GM21717 (cell line): ENCODE results near the gene OOSP1.
"Not testable (repeated sequence)": the region's sequence is repeated elsewhere in the genome, so short reads cannot be mapped to it uniquely, and the experiment has no call there.

Source experiments
- ATAC-seq: cut with Tn5 transposase; IDR thresholded peaks from one replicate; pipeline ENCODE4 v1.9.1; 2021; ENCODE audit warnings: mild to moderate bottlenecking, moderate library complexity; ENCODE audit not compliant: unreplicated experiment

Gene OOSP1, protein sequence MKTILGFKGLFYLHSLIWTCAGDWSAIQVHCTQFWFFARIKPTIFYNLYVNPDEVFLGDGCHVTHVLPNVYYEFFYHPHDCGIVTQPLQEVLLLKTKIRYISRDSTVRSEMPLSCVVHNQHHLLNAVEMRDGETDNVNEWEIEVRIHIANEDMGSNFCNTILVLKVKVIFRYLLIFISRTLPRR

DNA sequence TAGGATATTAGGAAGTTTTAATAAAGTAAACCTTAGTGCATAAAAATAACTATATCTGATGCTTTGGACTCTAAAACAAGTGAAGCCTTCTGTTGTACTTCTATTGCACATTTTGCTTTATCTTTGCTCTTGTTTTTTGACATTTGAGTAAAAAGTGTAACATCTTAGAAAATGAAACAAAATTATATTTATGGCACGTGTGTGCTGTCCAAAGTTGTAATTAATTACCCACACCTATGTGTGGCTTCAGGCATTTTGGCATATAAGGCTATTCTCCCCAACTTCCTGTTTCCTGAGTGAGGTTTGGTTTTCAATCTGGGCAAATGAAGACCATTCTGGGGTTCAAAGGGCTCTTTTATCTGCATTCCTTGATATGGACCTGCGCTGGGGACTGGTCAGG lies at the start of gene OOSP1:
Gene OOSP1, plus strand, starts transcription at position 301 of the 400 bp plus-strand sequence. Its CDS starts 23 bp downstream, at position 324.
- ATAC-seq: no peak

DNA sequence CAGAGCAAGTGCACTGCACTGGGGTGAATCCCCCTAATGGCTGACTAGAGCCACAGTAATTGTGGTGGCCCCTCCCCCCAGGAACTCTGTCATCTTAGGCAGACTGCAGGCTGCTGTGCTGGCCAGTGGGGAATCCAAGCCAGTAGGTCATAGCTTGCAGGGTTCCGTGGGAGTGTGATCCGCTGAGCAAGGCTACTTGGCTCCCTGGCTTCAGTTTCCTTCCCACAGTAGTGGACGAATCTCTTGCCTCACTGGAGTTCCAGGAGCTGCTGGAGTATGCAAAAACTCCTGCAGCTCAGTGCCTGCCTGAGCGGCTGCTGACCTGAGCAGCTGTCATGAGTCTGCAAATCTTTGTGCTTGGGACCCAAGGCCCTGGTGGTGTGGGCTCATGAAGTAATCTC lies 46.5 kb upstream of the OOSP1 start:
- no peak for ATAC-seq

DNA sequence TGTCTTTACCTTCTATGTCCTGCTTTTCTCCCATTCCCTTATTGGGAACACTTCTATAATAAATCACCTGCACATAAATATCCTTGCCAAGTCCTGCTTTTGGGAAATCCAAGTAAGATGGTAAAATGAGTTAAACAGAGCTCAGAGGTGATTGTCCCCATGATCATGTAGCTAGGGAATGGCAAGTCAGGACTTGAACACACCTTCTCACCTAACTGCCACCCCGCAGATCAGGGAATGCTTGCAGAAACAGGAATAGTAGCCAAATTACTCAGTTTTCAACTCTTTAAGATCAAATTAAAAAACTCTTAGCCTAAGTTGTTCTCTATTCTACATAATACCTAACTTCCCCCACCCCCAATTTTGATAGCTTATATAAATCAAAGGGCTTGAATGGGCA lies 43.6 kb upstream of the OOSP1 start:
- ATAC-seq: no peak

DNA sequence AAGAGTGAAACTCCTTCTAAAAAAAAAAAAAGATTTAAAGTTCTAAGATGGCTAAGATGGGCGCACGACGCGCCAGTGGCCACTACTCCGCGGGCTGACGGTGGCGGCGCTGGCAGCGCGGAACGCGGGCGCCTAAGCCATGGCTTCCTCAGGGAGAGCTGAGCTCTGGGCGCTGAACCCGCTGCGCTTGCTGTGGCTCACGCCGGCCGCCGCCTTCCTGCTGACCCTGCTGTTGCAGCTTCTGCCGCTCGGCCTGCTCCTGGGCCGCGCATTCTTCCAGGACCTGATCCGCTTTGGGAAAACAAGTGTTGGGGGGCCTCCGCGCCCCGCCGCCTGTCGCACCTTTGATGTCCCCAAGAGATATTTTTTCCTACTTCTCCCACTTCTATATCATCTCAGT lies 40.2 kb upstream of the OOSP1 start:
- ATAC-seq: no peak

DNA sequence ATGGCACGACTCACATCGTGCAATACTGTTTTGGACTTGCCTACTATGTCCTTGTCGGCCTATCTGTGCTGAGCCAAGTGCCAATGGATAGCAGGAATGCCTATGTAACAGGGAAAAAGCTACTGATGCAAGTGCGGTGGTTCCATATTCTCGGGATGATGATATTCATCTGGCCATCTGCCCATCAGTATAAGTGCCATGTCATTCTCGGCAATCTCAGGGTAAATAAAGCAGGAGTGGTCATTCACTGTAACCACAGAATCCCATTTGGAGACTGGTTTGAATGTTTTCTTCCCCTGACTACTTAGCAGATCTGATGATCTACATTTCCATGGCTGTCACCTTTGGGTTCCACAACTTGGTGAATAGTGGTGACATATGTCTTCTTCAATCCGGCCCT lies 39.6 kb upstream of the OOSP1 start:
- no peak for ATAC-seq

DNA sequence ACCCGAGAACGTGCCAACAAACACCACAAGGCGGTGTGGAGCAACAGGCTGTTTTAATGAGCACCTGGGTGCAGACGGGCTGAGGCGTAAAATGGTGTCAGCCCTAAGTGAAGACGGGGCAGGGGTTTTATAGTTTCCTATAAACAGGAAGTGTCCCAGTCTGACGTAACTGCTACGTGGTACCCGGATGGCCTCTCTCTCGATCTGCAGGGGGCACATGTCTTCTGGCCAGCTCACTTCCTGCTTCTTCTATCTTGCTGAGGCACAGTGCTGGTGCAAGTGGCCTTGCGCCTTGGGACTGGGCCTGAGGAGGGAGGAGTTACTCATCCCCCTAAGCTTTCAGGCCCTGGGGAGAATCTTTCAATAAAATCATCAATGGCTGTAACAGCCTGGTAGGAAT lies 38.7 kb upstream of the OOSP1 start:
- no peak for ATAC-seq

DNA sequence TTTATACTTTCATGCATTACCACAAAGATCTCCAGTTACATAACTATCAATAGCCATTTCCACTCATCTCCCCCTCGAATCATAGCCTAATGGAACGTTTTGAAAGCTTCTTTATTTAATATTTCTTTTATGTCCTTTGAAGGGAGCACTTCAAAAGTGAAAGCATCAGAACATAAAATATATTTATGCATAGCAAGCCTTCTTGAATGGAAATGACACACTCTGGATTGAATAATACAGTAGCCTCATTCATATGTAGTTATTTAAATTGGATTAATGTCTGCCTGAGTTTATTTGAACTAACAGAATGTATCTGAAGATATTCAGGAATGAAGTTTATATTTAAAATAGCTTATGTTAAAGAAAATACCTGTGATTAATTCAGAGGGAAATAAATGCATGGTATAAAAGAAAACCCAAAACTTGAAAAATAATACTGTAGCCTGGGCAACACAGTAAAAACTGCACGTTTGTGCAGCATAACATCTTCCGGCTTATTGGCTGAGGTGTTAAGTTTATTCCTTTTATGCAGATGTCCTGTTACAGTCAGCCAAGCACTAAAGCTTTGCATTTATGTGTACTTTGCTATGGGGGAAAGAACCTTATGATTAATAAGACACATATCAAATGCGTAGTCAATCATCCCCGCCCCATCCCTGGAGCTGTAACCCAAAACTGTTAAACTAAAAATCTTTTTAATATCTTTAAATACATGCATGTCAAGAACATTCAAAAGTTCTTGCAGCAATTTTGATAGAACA lies 37.7 kb upstream of the OOSP1 start:
- ATAC-seq: no peak

DNA sequence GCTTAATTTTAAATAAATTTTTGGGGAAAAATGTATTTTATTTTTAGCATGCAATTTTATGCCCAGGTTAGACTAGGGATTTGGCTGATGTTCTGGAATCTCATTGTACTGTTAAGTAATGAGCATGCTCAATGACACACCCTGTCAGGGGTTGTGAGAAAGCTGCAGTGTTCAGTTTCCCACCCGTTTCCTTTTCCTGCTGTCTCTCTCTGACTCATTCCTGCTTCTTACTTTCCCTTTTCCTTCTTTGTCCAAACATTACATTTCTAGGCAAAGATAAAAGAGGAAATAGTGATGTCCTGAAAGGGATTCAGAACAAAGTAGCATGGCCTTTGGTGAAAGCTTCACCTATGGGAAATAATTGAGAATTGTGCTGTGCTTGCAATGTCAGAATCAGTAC lies 36.9 kb upstream of the OOSP1 start:
- no peak for ATAC-seq

DNA sequence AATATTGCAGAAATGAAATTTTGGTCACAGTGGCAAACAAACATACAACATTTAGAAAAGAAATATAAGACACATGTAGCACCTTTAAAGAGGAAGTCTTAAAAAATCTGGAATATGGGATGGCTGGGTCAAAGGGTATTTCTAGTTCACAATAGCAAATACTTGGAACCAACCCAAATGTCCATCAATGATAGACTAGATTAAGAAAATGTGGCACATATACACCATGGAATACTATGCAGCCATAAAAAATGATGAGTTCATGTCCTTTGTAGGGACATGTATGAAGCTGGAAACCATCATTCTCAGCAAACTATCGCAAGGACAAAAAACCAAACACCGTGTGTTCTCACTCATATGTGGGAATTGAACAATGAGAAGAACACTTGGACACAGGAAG lies 34.7 kb upstream of the OOSP1 start:
- ATAC-seq: not testable (repeated sequence)

DNA sequence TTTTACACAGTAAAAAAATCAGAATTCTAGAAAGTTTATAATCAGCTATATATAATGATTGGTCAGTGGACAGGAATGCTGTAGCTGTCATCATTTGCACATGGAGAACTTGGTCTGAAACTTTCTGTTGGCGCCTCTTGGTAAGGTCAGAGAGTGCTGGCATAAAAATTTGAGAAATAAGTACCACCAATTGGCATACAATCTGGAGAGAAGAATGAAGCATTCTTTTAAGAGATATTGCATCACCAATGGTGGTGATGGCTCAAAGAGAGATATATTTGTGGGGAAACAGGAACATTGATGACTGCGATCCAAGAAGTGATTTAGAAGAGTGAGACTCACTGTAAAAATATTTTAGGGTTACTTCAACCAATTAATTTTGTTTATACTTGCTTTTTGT lies 19.8 kb upstream of the OOSP1 start:
- no peak for ATAC-seq

DNA sequence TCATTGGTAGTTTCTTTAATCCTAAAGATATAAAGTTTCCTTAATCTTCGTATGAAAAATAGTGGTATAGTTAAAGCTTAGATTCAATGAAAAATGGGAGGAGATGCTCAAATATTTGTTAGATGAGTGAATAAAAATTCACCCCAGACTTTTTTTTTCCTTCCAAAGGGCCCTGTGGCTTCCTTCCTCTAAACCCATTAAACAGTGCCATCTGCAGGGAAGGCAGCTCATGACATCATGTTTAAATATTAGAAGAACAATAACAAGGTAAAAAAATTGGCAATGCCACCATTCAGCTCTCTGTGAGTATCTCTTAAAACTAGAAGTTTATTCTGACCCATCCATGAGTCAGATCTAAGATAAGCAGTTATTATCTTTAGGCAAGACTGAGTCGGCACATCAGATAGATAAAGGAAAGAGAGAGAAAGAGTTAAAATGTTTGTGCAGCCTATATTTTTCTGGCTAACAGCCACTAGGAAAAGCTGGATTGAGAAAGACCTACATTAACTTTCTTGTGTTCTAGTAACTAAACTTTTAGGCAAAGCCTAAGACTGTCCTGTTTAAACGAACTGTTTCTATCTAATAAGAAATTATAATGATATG lies 19.1 kb upstream of the OOSP1 start:
- ATAC-seq: no peak

DNA sequence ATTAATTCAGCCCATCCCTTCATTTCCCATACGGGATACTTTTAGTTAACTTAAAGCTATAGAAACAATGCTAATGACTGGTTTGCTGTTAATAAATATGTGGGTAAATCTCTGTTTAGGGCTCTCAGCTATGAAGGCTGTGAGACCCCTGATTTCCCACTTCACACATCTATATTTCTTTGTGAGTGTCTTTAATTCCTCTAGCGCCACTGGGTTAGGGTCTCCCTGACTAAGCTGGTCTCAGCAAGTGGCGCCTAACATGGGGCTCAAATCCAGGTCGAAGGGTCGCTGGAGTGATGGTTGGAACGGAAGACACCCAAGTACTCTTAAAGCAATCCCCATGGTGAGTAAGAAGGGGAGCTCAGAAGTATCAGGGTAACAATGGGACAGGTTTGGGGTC lies 14.4 kb upstream of the OOSP1 start:
- ATAC-seq: no peak

DNA sequence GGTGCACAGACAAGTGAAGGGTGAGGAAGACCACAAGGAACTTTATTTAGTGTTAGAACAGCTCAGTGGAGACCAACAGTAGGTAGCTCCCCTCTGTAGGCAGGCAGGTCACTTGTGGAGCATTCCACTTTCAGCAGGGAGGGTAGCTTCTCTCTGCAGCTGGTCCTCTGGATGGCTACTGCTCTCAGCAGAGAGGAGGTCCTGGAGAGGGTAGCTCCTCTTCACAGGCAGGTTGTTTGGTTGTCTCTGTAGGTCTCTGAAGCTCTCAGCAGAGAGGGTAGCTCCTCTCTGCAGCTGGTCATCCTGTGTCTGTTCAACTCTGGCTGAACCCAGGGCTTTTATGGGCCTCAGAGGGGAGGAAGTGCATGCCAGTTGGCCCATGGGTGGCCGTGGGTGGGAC lies 6.5 kb upstream of the OOSP1 start:
- ATAC-seq: no peak

DNA sequence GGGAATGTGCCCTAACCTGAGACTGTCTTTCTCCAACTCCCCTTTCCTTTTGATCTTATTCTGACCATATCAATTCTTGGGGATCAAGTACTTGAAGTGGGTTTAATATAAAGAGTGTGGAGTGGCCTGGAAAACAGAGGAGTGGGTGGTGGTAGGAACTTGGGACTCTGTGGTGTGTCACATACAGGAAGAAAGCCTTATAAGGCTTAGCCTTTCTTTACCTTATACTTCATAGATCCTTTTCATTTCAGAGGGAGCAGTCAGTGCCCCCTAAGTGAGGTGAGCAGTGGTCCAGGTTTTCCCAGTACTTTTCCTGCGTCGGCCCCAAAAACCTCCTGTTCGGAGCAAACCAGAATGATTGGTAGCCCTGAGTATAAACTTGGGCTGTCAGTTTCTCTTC lies 486 bp downstream of the OOSP1 start:
- ATAC-seq: no peak

DNA sequence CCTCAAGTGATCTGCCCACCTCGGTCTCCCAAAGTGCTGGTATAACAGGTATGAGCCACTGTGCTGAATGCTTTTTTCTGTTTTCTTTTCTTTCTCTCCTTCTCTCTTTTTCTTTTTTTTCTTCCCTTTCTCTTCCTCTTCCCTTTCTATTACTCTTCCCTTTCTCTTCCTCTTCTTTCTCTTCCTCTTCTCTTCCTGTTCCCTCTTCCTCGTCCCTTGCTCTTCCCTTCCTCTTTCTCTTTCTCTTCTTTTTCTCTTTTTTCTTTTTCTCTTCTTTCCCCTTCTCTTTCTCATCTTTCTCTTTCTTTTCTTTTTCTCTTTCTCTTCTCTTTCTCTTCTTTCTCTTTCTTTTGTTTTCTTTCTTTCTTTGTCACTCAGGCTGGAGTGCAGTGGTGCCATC lies 1.2 kb downstream of the OOSP1 start:
- ATAC-seq: no peak

DNA sequence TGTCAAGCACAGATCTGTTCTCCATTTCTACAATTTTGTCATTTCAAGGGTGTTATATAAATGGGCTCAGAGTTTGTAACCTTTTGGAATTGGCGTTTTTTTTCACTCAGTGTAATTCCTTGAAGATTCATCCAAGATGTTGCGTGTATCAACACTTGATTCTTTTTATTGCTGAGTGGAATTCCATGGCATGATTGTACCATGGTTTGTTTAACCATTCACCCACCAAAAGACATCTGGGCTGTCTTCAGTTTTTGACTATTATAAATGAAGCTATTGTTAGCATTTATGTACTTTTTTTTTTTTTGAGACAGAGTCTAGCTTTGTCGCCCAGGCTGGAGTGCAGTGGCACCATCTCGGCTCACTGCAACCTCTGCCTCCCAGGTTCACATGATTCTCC lies 2.9 kb downstream of the OOSP1 start:
- ATAC-seq: no peak

DNA sequence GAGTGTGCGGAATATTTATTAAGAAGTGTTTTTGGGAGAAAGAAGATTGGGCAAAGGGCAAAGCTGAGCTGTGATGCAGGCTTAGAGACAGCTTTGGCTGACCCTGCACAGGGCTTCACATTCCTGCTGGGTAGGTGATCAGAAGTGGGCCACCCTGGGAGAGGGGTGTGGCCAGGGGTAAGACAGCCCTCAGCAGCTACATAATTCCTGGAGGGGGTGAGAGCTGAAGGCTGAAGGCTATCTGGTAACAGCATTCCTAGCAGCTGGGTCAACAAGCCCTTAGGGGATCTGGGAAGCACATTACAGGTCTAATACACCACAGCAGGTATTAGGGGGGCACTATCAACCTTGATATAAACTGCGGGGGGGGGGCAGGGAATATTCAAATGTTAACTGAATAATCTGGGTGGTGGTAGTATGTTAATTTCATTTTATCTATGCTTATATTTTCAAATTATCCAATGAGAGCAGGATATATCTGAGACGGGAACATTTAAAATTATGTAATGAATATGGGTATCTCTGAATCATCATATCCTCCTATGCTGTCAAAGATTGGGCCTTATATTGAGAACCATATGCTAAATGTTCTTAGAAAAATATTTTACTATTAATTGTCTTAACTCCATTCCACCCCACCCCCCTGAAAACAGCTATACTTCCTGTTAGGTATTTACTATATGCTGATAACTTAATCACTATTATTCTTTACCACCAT lies 5.9 kb downstream of the OOSP1 start:
- ATAC-seq: no peak

DNA sequence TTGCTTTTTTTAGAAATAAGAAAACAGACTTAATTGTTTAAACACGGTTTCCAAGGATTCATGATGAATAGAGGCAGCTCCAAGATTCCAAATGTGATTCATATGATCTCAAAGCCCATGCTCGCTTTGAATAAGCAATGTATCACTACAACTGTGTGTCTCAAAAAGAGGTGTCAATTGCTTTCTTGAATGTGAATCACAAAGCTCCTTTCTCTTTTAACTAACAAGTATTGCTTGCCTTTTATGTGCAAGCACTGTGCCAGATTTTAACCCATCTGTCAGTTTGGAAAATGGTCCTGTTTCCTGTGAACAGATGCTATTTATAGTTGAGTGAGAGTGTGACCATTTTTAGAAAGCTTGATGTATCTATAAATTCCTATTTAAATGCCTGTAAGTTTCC lies 6.5 kb downstream of the OOSP1 start:
- ATAC-seq: no peak

DNA sequence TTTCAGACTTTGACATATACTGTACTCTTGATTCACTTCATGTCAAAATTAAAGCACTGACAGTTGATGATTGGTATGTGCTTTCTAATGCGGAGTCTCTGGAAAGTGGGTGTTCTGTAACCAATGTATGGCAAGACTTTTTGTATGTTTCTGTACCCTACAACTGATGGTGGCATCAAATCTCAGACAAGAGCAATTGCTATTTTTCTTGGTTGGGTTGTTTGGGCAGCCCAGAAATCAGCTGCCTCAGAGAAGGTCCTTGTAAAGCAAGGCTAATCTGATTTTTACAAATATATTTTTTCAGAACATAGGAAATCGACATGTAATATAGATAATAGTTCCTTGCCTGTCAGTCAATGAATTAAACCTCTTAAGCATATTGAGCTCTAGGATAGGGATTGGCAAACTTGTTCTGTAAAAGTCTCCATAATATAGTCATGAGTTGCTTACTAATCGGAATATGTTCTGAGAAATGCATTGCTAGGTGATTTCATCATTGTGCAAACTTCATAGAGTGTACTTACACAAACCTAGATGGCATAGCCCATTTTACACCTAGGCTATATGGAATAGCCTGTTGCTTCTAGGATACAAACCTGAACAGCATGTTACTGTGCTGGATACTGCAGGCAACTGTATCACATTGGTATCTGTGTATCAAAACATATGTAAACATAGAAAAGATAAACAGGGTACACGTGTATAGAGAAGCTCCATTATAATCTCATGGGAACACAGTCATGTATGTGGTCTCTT lies 15.4 kb downstream of the OOSP1 start:
- no peak for ATAC-seq

DNA sequence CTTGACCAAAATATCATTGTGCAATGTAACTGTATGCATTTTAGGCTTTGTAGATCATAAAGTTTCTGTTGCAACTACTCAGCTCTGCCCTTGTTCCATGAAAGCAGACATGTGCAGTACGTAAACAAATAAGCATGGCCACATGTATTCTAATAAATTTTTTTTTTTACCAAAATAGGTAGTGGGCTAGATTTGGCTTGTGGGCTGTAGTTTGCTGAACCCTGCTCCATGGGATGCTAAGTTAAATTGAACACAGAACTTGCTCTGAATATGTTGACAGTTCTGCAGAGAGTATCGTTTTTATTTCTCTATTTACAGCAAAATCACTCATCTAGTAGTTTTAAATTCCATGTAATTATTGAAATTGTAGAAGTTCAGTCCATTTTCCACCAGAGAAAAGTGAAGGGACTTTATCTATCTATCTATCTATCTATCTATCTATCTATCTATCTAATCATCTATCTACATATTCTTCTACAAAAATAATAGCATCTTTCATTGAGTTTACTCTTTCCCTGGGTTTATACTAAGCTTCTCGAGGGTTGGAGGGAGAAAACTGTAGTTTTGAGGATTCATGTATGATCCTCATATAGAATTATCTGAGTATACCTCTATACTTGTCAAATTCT lies 16.1 kb downstream of the OOSP1 start:
- ATAC-seq: no peak

DNA sequence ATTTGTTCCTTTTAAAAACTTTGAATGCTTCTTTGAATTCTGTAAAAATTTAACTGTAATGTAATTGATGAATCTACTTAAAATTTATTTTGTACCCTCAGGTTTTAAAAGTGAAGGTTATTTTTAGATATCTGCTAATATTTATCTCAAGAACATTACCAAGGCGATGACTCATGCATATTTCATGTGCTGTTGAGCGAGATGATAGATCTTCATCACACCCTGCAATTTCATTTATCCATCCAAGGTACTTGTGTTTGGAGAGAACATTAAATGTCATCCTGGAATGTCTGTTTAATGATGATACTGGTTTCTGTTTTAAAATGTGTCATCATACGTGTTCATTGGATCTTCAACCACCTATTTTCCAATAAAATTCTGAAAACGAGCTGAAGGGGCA lies 18.9 kb downstream of the OOSP1 start:
- ATAC-seq: no peak
